PC-3 (cell line): ENCODE data around the gene RPS18. TPM values are rescaled to one million over a fixed set of nuclear protein-coding genes. Genes with fewer than 3 reads are reported as not detected.
A peak's percentile ranks its signal among the peaks of the same experiment; 100 is the strongest.

Experiments used
- ATAC-seq: fragments of 200-7000 bp; cut with Tn5 transposase; 2 replicates; pipeline ENCODE4 v1.9.1; 2020; ENCODE audit warnings: mild to moderate bottlenecking, moderate library complexity
- BruUV-seq: library from RNA; stranded (reverse); fragments of 400-500 nt; replicated peaks from 2 replicates; lab custom pipeline; 2021; lab: Mats Ljungman, UMichigan
- CTCF ChIA-PET: fragments of 300-600 bp; sonication (Branson Sonifier 250); formaldehyde crosslinking; loops from one replicate; lab custom pipeline; 2022; ENCODE audit warnings: antibody characterized with exemption; lab: Charles Lee
- POLR2A ChIA-PET: fragments of 300-600 bp; sonication (Branson Sonifier 250); formaldehyde crosslinking; loops from one replicate; lab custom pipeline; 2022; ENCODE audit warnings: antibody characterized with exemption; ENCODE audit not compliant: unreplicated experiment; lab: Charles Lee
- DNase-seq: peaks from one replicate; pipeline ENCODE4 v3.0.0-alpha.2; 2015
- H2AFZ ChIP-seq: fragments of 300-600 bp; sonication (generic); 2 replicates; pipeline ENCODE4 v1.6.0; 2016; ENCODE audit warnings: antibody characterized with exemption, low read length
- H3F3A ChIP-seq: fragments of 300-600 bp; sonication (generic); one replicate; pipeline ENCODE4 v1.6.0; 2017; ENCODE audit warnings: antibody characterized with exemption, low read length, control low read depth, mild to moderate bottlenecking; ENCODE audit not compliant: unreplicated experiment
- H3K27ac ChIP-seq: fragments of 300-600 bp; sonication (generic); 2 replicates; pipeline ENCODE4 v1.5.1; 2016; ENCODE audit warnings: mild to moderate bottlenecking, low read length
- H3K27me3 ChIP-seq: fragments of 300-600 bp; sonication (generic); 2 replicates; pipeline ENCODE4 v1.6.1; 2016; ENCODE audit warnings: low read length, mixed read lengths
- H3K36me3 ChIP-seq: fragments of 300-600 bp; sonication (generic); 2 replicates; pipeline ENCODE4 v1.6.1; 2016; ENCODE audit warnings: low read depth, mixed run types, low read length, mixed read lengths
- H3K4me1 ChIP-seq: fragments of 300-600 bp; sonication (generic); 2 replicates; pipeline ENCODE4 v1.5.1; 2016; ENCODE audit warnings: low read length; ENCODE audit not compliant: insufficient read depth
- H3K4me2 ChIP-seq: fragments of 300-600 bp; sonication (generic); 2 replicates; pipeline ENCODE4 v1.6.0; 2016; ENCODE audit warnings: low read length
- H3K4me3 ChIP-seq: fragments of 300-600 bp; sonication (generic); 2 replicates; pipeline ENCODE4 v1.5.1; 2016; ENCODE audit warnings: mild to moderate bottlenecking, low read length, mixed read lengths
- H3K79me2 ChIP-seq: fragments of 300-600 bp; sonication (generic); 2 replicates; pipeline ENCODE4 v1.6.1; 2017; ENCODE audit warnings: low read length, mixed read lengths
- H3K9ac ChIP-seq: fragments of 300-600 bp; sonication (generic); 2 replicates; pipeline ENCODE4 v1.6.0; 2016; ENCODE audit warnings: mild to moderate bottlenecking, low read length
- H3K9me2 ChIP-seq: fragments of 300-600 bp; sonication (generic); replicated peaks from 2 replicates; pipeline ENCODE4 v1.6.1; 2016; ENCODE audit warnings: mixed run types, low read length, mixed read lengths
- H3K9me3 ChIP-seq: fragments of 300-600 bp; sonication (generic); 2 replicates; pipeline ENCODE4 v1.6.1; 2016; ENCODE audit warnings: low read length, mixed read lengths
- H4K20me1 ChIP-seq: fragments of 300-600 bp; sonication (generic); 2 replicates; pipeline ENCODE4 v1.6.1; 2016; ENCODE audit warnings: low read length, mixed read lengths
- CTCF ChIP-seq: fragments of 300-600 bp; sonication (generic); conservative IDR thresholded peaks from 2 replicates; pipeline ENCODE4 v1.5.1; 2017; ENCODE audit warnings: antibody characterized with exemption, low read depth, mild to moderate bottlenecking, low read length
- EZH2 ChIP-seq: fragments of 300-600 bp; sonication (generic); IDR thresholded peaks from one replicate; pipeline ENCODE4 v1.6.1; 2017; ENCODE audit warnings: antibody characterized with exemption, mild to moderate bottlenecking, low read length; ENCODE audit not compliant: unreplicated experiment
- EZH2phosphoT487 ChIP-seq: fragments of 300-600 bp; sonication (generic); IDR thresholded peaks from 2 replicates; pipeline ENCODE4 v1.6.1; 2018; ENCODE audit warnings: mild to moderate bottlenecking, antibody characterized with exemption, low read length, borderline replicate concordance
- intact Hi-C: fragments of 100-400 bp; cut with micrococcal nuclease; formaldehyde crosslinking; loops from 2 replicates; pipeline ENCODE4 v1.9.0; 2023
- total RNA-seq: library from RNA; depleted of rRNA; stranded (reverse); fragments of >200 nt; gene quantifications from 2 replicates; pipeline ENCODE4 v1.2.3, GENCODE V29; 2014

The RPS18 gene
- total RNA-seq, 1 experiment from 2014 or later = 3,161 TPM

- peaks cover 29% of the 10 kb centered on the region for H3F3A ChIP-seq
- H3K9me3 ChIP-seq = no peaks in the 10 kb centered on the region
- peak overlapping the region; percentile 87 for H3K4me3 ChIP-seq
- H3K36me3 ChIP-seq = peaks cover 40% of the 10 kb centered on the region
- no peak overlapping the region for H2AFZ ChIP-seq
- POLR2A ChIA-PET = interaction anchor here (0.8 kb wide), 1 partner anchor 30 kb away, joined by 7 read pairs; no protein-coding TSS in a partner anchor
- DNase-seq = no peak
- H3K79me2 ChIP-seq = peaks cover 30% of the 10 kb centered on the region
- intact Hi-C loops = loop anchor here (10.0 kb wide), 1 partner anchor 73 kb away; the partner anchor contains the start of genes HSD17B8, RING1, RXRB and SLC39A7
- peaks cover 42% of the 10 kb centered on the region for H3K4me1 ChIP-seq
- BruUV-seq = no TSS peak
- ATAC-seq = no peak; the same call in 1 of the 2 replicates
- peak overlapping the region; percentile 71 for H3K9ac ChIP-seq
- peak overlapping the region; percentile 98 for H3K4me2 ChIP-seq
- peaks cover 31% of the 10 kb centered on the region for H4K20me1 ChIP-seq
- TF ChIP-seq EZH2phosphoT487 (no peak), EZH2 (no peak), CTCF (peak; percentile 24; the same call in 1 of the 2 replicates)
- H3K27me3 ChIP-seq = no peaks in the 10 kb centered on the region
- H3K9me2 ChIP-seq = no peaks in the 10 kb centered on the region
- peak overlapping the region; percentile 77 for H3K27ac ChIP-seq
- CTCF ChIA-PET = interaction anchor here (0.6 to 1.6 kb wide), 2 partner anchors 40 to 967 kb away, joined by 3 to 18 read pairs; partner anchors contain the start of gene ZBTB22
These were observed 6.0 kb downstream of the RPS18 start for GRCh38 chr6:33277663-33278391.

- H3K27ac ChIP-seq = no peak overlapping the region
- BruUV-seq = no TSS peak
- intact Hi-C loops = loop anchor here (10.0 kb wide), 1 partner anchor 74 kb away; the partner anchor contains the start of genes HSD17B8, RING1, RXRB and SLC39A7
These were observed 6.5 kb downstream of the RPS18 start for GRCh38 chr6:33278392-33278741.

More at GRCh38 chr6:33278392-33278741, 6.5 kb downstream of the RPS18 start:
- Histone ChIP-seq H3K4me3 (no peak overlapping the region), H3K36me3 (peaks cover 38% of the 10 kb centered on the region), H3F3A (peaks cover 29% of the 10 kb centered on the region), H2AFZ (no peak overlapping the region), H3K4me1 (peaks cover 40% of the 10 kb centered on the region), H3K9ac (no peak overlapping the region), H3K27me3 (no peaks in the 10 kb centered on the region), H3K9me2 (no peaks in the 10 kb centered on the region), H3K4me2 (no peak overlapping the region), H3K9me3 (no peaks in the 10 kb centered on the region), H4K20me1 (peaks cover 26% of the 10 kb centered on the region), H3K79me2 (peaks cover 24% of the 10 kb centered on the region)
- CTCF ChIA-PET = interaction anchor here (0.6 kb wide), 1 partner anchor 966 kb away, joined by 3 read pairs; no protein-coding TSS in a partner anchor
- ATAC-seq = no peak
- TF ChIP-seq EZH2 (no peak), CTCF (no peak), EZH2phosphoT487 (no peak)
- no peak for DNase-seq
- POLR2A ChIA-PET = no interaction called here
